IPS DF 19.7 (cell line): ENCODE results near the gene SNAPIN.

Experiments used
- DNase-seq: peaks from one replicate; pipeline ENCODE4 v3.0.0-alpha.2; 2013; ENCODE audit warnings: low read depth, low spot score

The SNAPIN gene, protein sequence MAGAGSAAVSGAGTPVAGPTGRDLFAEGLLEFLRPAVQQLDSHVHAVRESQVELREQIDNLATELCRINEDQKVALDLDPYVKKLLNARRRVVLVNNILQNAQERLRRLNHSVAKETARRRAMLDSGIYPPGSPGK

GRCh38 chr1:153658400-153659174, at the start of gene SNAPIN:
TSS of gene SNAPIN (plus strand) at chr1:153658703. CDS start at chr1:153658744, 41 bp downstream.
- no peak for DNase-seq

- no peak for DNase-seq
Measured at GRCh38 chr1:153608742-153609584, 49.5 kb upstream of the SNAPIN start.

DNA sequence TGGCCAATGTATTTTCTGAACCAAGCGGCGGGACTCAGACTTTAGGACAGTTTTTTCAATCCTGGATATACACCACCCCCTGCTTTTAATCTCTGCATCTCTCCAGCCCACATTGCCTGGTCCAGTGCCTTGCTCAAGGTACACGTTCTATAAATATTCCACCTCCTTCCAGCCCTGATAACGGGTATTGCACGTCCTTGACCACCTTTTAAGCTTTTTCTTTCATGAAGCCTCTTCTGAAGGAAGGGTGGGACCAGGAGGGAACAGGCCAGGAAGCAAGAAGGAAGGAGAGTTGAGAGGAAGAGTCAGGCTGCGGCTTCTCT, 49.0 kb upstream of the SNAPIN start:
- no peak for DNase-seq

GRCh38 chr1:153610334-153610733, 48.2 kb upstream of the SNAPIN start:
- no peak for DNase-seq

- no peak for DNase-seq
Measured at GRCh38 chr1:153610811-153611301, 47.6 kb upstream of the SNAPIN start.

GRCh38 chr1:153611356-153611755, 47.1 kb upstream of the SNAPIN start:
- no peak for DNase-seq

GRCh38 chr1:153612111-153612754, 46.3 kb upstream of the SNAPIN start:
- no peak for DNase-seq

- DNase-seq, result no peak
Measured at GRCh38 chr1:153612755-153613331, 45.7 kb upstream of the SNAPIN start, which contains the start of gene S100A16. TSS of gene S100A16 (minus strand) at chr1:153613137. CDS start at chr1:153608151, 4,986 bp downstream.

- DNase-seq, result no peak
Measured at GRCh38 chr1:153613406-153613805, 45.1 kb upstream of the SNAPIN start.

DNA sequence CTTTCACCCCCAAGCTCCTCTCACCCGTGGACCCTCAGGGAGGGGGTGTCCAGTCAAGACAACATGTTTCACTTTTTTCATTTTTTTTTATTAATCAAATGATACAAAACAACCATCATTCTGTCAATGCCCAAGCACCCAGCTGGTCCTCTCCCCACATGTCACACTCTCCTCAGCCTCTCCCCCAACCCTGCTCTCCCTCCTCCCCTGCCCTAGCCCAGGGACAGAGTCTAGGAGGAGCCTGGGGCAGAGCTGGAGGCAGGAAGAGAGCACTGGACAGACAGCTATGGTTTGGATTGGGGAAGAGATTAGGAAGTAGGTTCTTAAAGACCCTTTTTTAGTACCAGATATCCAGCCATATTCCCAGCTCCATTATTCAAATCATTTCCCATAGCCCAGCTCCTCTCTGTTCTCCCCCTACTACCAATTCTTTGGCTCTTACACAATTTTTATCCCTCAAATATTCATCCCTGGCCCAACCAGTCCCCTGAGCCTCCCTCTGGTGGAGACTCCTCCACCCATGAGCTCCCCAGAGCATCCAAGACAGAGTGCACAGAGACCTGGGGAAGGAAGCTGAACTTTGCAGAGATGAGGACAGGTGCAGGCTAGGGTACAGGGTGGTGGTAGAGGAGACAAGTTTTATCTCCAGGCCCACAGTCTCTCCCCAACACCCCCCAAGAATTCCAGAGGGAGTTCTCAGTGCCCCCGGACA, 44.2 kb upstream of the SNAPIN start:
- DNase-seq, result no peak

- no peak for DNase-seq
Measured at GRCh38 chr1:153614906-153615305, 43.6 kb upstream of the SNAPIN start.

DNA sequence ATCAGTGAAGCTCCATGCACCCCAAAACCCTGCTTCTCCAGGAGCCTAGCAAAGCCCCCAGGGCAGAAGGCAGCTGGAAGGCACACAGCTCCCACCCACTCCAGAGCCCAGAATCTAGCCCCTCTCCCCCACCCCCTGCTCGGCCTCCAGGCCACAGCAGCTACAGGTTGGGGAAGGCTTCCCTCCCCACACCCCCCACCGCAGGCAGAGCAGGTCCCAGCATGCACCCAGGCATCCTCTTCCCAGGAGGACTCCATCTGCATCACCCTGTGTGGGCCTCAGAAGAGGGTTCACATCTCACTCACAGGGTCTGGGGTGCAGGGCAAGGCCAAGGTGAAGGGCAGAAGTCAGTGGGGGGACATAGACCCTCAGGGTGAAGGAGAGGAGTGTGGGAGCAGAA, 43.1 kb upstream of the SNAPIN start:
- no peak for DNase-seq

- no peak for DNase-seq
Measured at GRCh38 chr1:153616144-153616916, 42.2 kb upstream of the SNAPIN start, which contains the start of gene S100A14. TSS of gene S100A14 (minus strand) at chr1:153616325. CDS start at chr1:153615858, 467 bp downstream.

- DNase-seq, result no peak
Measured at GRCh38 chr1:153616917-153617311, 41.6 kb upstream of the SNAPIN start.

- no peak for DNase-seq
Measured at GRCh38 chr1:153617663-153618062, 40.8 kb upstream of the SNAPIN start.

DNA sequence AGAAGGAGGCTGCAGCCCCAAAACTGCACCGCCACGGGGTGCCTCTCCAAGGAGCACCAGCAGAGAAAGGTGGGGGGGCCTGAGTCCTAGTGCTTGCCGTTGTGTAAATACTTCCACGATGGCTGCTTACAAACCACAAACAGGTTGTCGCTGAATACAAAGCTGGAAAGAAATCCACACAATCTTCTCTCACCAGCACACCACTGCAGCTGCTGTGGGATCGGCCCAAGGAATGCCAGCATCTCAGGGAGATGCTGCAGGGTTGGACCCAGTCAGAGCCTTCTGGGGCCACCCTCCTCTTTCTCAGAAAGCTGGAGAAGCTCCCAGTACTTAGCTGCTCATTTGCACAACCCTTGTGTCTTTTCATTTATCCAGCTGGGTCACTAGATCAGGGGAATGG, 39.3 kb upstream of the SNAPIN start:
- no peak for DNase-seq

DNA sequence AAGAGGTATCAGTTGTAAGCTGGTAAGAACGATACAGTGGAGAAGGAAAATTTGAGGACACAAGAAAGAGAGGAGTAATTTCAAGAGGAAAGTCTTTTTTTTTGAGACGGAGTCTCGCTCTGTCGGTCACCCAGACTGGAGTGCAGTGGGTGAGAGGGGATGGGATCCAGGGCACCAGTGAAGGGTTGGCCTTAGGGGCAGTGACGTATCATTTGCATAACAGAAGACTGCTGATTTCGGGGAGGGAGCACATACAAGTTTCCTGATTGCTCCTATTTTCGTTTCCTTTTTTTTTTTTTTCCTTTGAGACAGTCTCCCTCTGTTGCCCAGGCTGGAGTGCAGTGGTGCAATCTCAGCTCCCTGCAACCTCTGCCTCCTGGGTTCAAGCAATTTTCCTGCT, 35.4 kb upstream of the SNAPIN start:
- DNase-seq, result no peak

- no peak for DNase-seq
Measured at GRCh38 chr1:153624965-153625611, 33.4 kb upstream of the SNAPIN start.

GRCh38 chr1:153626477-153626903, 32.0 kb upstream of the SNAPIN start:
- no peak for DNase-seq
